NCI-H460 (cell line): ENCODE data around the gene PSD4. TPM values are rescaled to one million over a fixed set of nuclear protein-coding genes. Genes with fewer than 3 reads are reported as not detected.

Experiments
- DNase-seq: peaks from one replicate; pipeline ENCODE4 v3.0.0-alpha.2; 2016; ENCODE audit warnings: low read depth; ENCODE audit errors: extremely low read depth
- total RNA-seq: library from RNA; depleted of rRNA; stranded (reverse); fragments of >200 nt; shearing (Covaris generic); gene quantifications from 2 replicates; pipeline ENCODE4 v1.2.3, GENCODE V29; 2014

The PSD4 gene
- total RNA-seq, 1 experiment from 2014 or later = 0.64 TPM

DNA sequence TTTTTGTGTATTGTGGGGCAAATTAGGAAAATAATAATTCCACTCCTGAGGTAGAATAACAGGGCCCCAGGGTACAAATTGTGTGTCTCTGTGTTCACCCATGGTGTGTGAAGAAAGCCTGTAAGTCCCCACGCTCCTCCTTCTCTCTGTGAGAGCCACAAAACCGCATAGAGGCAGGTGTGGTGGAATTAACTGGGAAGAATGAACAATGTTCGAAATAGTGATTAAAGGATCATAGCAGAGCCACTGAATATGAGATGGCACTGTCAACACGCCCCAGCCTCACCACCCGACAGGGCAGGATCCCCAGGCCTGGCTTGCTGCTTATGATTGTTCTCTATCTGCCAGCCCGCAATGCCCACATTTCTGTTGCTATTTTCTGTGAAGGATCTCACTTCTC is 32.3 kb upstream of the PSD4 start:
- no peak for DNase-seq

DNA sequence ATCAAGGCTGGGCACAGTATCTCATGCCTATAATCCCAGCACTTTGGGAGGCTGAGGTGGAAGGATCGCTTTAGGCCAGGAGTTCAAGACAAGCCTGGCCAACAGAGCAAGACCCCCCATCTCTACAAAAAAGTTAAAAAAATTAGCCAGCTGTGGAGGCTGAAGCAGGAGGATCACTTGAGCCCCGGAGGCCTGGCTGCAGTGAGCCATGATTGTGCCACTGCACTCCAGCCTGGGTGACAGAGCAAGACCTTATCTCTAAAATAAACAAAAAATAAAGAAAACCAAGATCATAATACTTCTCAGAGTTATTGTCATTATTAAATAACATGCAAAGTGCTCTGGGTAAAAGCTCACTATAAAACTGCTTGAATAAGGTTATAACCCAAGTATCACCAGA is 31.5 kb upstream of the PSD4 start:
- no peak for DNase-seq

DNA sequence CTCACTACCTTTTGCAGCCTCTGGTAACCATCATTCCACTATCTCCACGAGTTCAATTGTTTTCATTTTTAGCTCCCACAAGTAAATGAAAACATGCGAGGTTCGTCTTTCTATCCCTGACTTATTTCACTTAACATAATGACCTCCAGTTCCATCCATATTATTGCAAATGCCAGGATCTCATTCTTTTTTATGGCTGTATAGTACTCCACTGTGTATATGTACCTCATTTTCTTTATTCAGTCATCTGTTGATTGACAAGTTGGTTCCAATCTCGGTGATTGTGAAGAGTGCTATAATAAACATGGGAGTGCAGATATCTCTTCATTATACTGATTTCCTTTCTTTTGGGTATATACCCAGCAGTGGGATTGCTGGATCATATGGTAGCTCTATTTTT is 29.5 kb upstream of the PSD4 start:
- no peak for DNase-seq

DNA sequence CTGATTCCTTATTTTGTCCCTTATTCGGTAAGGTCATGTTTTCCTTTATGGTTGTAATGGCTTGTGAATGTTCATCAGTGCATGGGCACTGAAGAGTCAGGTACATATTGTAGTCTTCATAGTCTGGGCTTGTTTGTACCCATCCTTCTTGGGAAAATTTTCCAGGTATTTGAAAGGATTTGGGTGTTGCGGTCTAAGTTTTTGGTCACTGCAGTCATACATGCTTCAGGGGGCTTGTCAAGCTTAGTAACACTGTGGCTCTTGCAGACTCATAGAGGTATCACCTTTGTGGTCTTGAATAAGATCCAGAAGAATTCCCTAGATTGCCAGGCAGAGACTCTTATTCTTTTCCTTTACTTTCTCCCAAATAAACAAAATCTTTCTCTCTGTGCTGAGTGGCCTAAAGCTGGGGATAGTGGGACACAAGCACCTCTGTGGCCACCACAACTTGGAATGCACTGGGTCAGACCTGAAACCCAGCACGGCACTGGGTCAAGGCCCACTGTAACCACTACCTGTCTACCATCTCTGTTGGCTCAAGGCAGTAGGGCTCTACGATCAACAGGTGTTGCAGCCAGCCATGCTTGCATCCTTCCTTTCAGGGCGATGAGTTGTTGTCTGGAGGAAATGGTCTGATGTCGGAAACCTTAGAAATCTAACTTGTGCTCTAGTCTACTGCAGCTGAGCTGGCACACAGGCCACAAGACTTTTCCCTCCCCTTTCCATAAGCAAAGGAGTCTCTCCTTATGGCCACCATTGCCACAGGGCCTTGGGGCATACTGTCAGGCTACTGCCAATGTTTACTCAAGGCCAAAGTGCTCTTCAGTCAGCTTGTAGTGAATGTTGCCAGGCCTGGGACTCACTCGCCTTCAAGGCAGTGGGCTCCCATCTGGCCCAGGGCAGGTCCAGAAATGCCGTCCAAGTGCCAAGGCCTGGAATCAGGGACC is 24.9 kb upstream of the PSD4 start:
- no peak for DNase-seq

DNA sequence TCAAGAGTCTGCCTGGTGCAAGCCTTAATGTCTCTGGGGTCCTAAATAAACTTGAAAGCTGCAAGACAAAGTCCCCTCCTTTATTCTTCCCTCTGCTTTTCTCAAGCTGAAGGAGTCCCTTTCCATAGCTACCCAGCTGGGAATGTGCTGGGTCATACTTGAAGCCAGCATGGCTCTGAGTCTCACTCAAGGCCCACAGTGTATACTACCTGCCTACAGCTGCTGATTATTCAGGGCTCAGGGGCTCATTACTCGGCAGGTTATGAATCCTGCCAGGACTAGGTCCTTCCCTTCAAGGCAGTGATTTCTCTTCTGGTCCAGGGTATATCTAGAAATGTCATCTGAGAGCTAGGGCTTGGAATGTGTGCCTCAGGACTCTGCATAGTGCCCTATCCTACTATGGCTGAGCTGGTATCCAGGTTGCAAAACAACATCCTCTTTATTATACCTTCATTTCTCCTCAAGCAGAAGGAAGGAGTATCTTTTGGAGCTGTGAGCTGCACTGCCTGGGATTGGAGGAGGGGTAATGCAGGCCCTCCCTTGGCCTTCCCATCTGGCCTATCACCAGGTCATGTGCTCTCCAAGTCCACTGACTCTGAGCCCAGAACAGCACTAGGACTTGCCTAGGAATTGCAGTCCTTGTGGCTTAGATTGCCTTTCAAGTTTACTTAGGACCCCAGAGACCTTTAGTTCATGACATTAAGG is 24.1 kb upstream of the PSD4 start:
- DNase-seq = no peak

DNA sequence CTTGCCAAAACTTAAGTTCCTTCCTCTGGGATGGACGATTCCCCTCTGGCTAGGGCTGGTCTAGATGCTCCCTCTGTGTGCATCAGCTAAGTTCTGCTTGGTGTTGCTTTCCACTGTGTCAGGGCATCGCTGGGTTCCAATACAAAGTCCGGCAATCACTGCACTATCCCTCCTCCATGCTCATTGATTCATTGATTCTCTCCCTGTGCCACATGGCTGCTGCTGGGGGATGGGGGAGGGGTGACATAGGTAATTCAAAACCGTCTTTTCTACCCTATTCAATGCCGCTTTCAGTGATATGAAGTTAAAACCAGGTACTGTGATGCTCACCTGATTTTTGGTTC is 23.5 kb upstream of the PSD4 start:
- DNase-seq = no peak

DNA sequence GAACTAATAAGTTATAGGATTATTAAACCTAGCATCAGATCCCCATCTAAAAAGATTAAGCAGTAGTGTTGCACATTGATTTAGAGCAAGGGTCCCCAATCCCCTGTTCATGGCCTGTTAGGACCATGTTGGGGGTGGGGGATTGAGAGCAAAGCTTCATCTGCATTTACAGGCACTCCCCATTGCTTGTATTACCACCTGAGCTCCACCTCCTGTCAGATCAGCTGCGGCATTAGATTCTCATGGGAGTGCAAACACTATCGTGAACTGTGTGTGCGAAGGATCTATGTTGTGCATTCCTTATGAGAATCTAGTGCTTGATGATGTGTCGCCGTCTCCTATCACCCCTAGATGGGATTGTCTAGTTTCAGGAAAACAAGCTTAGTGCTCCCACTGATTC is 18.4 kb upstream of the PSD4 start:
- no peak for DNase-seq

DNA sequence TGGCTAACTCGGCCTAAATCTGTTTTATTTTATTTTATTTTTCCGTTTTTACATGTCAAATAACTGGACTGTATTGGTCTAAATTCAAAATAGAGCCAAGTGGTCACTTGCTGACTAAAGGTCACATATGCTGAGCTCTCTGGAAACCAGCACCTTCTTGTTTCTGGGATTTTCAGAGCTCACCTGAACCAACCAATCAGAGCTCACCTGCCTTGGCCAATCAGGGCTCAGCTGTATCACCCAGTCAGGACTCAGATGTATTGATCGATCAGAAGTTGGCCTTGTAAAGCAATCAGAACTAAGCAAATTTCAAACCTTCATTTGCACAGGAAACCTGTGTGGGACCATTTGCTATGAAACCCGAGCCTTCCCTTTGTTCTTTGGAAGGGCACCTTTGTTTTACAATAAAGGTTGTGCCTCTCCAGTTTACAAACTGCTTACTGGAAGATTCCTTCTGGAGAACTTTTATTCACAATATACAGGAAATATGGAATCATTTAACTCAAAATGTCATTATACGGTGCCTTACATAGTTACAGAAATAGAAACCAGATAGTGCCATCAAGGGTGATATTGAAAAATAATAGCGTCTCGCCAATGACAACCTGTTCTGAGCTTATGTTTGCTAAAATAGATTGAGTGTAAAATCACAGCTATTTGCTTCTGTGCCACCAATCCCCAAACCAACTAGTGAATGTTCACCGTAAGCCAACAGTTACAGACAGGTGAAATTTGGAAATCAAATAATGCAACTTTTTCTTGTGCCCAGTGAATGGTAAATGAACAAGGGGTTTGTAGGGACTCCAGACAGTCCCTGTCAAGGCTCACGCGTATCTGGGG is 17.3 kb upstream of the PSD4 start:
- DNase-seq = no peak

DNA sequence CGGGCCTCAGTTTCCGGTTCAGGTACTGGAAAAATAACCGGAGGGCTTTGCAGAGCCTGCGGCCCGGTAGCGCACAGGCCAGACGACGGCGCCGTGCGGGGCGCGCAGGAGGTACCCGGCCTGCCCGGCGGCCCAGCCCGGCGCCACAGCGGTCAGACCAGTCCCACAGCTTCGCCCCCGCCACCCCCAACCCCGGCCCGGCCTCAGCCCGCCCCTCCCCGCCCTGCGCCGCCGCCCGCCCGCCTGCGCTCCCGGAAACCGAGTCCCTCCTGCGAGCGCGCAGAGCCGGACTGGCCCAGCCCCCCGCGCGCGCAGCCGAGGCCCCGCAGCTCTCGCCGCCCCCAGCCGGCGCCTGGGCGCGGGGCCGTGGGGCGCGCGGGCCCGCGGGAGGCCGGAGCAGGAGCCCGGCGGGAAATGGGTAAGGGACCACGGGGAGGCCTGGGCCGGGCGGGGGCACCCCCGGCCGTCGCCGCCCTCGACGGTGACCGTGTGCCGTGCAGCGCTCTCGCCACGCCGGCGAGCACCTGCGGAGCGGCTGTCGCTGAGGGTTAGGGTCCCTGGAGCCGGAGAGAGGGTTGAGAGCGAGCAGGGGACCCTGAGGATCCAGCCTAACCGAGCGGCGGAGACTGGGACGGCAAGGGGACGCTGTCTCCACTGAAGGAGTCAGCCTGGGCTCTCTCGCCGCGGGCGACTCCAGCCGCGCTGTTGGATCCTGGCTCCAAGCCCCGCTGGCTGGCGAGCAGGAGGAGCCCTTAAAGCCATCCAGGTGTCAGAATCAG is 16.5 kb upstream of the PSD4 start:
- no peak for DNase-seq

DNA sequence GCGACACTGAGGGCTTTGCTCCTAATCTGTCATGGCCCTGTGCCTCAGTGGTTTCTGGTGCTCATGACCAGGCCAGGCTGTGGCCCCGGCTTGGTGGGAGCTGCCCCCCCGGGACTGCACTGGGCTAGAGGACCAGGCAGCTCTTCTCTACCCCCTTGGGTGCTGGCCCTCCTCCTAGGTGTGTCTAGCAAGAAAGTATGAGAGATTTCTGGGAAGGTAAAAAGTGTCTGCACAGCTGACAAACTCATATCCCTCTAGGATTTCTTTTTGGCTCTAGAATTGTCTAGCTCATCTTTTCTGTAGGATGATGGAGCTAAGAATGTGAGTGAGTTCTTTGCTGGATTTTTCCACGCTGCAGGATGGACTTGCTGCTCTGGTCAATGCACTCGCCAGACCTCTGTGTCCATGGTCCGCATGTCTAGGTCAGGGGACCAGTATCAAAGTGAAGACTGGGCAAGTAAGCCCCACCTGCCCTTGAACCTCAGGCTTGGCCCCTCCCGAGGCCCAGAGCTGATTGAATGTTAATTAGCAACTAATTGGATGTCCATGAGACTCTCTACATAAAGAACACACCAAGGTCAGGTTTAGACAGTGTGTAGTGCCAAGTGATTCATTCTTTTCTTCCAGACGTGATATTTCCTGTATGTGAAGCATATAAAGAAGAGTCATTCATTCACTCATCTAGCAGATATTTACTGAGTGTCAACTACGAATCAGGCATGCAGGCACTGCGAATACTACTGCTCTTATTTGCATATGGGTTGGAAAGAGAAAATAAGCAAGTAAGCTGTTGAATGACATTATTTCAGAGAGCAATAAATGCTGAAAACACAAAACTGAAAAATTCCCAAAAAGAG is 15.6 kb upstream of the PSD4 start:
- DNase-seq = peak; percentile 47

DNA sequence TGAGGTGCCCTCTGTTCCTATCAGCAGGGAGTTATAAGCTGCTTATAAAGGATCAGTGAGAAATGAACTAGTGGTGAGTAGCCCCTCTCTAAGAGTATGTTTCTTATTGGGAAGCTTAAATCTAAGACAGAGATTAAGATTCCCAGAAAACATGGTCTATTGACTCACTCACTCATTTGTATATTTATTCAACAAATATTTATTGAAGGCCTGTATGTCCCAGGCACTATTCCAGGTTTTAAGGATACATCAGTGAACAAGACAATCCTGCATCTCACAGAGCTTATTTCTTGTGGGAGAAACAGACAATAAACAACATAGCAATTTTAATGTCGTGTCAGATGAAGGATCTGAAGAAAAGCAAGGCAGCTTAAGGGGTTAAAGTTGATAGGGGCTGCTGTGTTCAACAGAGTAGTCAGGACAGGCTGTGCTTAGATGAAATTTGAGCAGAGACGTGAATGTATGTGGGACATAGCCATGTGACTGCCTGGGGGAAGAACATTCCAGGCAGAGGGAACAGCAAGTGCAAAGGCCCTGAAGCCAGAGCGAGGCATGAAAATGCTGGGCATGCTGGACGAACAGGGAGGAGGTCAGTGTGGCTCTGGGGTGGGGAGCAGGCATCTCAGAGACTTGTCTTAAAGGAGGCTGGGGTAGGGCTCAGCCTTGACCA is 14.8 kb upstream of the PSD4 start:
- DNase-seq = no peak

DNA sequence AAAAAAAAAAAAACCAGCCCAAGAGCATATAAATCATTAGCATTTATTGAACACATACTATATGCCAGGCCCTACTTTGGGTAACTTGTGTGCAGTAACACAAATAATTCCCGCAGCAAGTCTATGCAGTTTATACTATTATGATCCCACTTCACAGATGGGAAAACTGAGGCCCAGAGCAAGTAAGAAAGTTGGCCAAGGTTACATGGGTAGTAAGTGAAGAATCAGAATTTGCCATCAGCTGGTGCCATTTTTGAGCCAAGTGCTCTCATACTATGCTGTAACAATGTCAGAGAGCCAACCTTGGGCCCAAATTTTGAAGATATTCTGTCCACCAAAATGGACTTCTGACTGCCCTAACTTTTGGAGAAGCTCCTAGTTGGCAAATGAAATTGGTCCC is 13.5 kb upstream of the PSD4 start:
- DNase-seq = no peak

DNA sequence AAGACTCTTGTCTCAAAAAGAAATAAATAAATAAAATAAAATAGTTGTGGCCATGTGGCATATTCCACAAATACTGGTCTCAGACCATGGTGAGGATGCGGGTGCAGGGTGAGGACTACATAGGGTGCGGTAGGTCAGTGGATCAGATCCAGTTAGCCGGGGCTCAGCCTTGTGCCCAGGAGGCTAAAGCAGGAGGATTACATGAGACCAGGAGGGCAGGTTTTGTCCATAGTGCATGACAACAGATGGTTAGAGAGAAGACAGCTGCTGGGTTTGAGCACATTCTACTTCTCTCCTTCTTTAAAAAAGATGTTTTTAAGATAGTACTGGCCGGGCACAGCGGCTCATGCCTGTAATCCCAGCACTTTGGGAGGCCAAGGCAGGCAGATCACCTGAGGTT is 12.8 kb upstream of the PSD4 start:
- DNase-seq = no peak

DNA sequence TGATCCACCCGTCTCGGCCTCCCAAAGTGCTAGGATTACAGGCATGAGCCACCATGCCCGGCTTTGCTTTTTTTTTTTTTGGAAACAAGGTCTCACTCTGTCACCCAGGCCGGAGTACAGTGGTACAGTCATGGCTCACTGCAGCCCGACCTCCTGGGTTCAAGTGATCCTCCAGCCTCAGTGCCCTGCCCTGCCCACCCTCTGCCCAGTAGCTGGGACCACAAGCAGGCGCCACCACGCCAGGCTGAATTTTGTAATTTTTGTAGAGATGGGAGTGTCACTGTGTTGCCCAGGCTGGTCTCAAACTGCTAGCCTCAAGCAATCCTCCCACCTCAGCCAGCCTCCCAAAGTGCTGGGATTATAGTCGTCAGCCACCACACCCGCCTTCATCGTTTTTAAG is 11.6 kb upstream of the PSD4 start:
- DNase-seq = no peak

DNA sequence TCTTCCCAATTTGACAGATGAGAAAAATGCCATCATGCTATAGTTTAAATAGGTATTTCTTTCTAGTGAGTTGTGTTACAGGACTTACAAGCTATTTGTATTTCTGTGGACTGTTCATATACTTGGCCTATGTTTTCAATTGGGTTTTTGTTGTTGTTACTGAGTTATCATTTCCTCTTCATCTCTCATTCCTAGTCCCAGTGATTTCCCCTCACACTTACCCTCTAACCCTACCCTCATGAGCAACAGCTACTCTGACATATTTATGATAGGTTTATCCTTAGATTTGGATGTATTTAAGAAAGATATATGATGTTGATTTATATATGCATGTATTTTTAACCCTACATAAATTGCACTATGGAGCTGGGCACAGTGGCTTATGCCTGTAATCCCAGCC is 10.9 kb upstream of the PSD4 start:
- DNase-seq = no peak

DNA sequence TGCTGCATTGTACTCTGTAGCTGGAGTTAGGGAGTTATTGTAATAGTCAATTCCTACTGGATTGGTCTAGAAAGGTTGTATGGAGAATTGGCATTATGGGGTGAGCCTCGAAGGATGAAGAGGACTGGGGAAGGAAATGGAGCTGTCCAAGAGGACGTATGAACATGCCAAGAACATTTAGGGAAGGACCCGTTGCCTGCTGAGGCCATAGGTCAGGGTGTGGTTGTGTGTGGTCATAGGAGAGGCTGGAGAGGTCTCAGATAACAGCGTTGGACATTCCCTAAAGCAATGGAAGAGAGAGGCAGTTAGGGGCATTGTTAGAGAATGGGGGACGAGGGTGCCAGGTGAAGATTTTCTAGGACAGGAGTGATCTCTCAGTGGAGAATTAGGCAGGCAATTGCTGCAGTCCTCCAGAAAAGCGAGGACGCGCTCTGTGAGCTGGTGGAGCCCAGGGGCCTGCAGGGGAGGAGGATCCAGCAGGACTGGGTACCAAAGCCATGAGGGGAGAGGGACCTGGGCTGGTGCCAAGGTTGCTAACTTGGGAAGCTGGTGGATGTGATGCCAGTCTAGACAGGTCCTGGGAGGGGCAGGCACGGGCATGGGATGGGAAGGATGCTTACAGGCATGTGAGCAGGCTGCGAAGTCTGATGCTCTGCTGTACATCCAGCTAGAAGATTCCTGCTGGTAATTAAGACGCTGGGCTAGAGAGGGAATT is 9.4 kb upstream of the PSD4 start:
- no peak for DNase-seq

DNA sequence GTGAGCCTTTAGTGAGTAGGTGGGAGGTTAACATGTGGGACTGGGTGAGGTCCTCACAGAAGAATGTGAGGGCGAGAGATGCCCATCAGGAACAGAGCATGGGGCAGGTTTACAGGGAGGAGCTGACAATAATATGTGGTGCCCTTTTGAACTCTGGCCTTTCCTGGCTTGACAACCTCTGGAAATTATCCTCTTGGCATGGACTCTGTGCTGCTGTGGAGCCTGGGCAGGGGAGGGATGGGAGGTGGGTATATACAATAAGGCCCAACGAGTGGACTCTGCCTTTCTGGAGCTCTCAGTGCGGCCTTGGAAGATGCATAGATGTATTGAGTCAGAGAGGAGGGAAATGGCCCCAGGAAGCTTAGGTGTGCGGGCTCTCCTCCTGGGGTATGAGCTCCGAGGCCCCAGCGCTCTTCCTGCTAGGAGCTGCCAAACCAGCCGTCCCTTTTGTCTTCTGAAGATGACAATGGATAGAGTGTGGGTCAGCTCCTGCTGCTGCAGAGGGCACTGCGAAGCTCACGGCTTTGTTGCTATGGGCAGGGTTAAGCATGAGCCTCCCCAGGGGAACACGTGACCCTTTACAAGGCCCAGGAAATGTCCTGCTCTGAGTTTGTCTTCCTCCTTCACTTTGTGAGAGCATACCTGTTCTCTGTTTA is 8.7 kb upstream of the PSD4 start:
- no peak for DNase-seq

DNA sequence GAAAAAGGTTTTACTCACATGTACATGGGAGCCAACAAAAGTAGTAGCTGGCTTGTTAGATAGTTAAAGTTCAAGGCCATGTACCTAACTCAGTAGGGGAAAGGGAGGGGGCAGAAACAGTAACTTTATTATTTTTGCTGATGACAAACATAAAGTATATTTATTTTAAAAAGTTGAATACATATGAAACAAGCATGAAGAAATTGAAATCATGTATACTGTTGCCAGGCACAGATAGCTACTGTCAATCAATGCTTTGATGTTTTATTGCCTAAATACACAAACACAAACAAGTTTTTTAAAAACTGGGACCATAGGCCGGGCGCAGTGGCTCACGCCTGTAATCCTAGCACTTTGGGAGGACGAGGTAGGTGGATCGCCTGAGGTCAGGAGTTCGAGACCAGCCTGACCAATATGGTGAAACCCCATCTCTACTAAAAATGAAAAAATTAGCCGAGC is 7.6 kb upstream of the PSD4 start:
- DNase-seq = no peak
